IPS DF 4.7 (cell line): ENCODE data around the gene KAT2B.
"Not testable (repeated sequence)": the region's sequence is repeated elsewhere in the genome, so short reads cannot be mapped to it uniquely, and the experiment has no call there.

Source experiments
- DNase-seq: peaks from one replicate; pipeline ENCODE4 v3.0.0-alpha.2; 2013; ENCODE audit warnings: low spot score; ENCODE audit errors: extremely low read depth

The KAT2B gene

GRCh38 chr3:20041197-20041780, 1.0 kb downstream of the KAT2B start:
- no peak for DNase-seq

DNA sequence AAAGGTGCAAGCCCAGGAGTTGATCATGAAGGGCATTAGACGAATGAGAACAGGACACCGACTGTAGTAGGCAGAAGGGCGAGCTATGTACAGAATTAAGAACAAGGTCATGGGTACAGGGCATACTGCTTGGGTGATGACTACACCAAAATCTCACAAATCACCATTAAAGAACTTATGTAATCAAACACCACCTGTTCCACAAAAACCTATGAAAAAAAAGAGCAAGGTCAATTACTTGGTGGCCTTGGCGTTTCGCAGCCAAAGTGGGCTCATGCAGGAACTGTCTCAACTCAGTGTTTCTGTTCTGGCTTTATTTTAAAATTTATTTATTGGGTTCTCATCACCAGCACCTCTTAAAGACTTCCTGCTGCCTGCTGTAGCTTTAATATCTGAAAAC, 2.1 kb downstream of the KAT2B start:
- no peak for DNase-seq

- DNase-seq = no peak
Observed at GRCh38 chr3:20043396-20043795, 3.1 kb downstream of the KAT2B start.

DNA sequence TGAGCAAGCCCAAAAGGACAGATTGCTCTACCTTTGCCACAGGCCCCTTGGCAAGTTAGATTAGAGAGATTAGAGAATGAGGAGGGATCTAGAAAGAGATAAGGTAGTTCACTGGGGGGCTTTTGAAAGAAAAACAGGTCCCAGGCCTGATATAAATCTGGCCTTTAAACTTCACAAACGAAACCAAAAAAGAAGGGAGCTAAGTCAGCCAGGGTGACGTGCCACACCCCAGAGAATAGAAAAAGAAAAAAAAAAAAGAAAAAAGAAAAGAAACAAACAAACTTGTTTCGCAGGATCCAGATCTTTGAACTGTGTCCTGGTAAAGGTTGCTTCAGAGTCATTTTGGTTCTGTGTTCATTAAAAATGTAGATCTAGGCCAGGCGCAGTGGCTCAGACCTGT, 3.6 kb downstream of the KAT2B start:
- no peak for DNase-seq

GRCh38 chr3:20045141-20045540, 4.9 kb downstream of the KAT2B start:
- not testable (repeated sequence) for DNase-seq

GRCh38 chr3:20046556-20046955, 6.3 kb downstream of the KAT2B start:
- no peak for DNase-seq

- DNase-seq = no peak
Observed at GRCh38 chr3:20047341-20047779, 7.1 kb downstream of the KAT2B start.

- no peak for DNase-seq
Observed at GRCh38 chr3:20047976-20048883, 8.0 kb downstream of the KAT2B start.

DNA sequence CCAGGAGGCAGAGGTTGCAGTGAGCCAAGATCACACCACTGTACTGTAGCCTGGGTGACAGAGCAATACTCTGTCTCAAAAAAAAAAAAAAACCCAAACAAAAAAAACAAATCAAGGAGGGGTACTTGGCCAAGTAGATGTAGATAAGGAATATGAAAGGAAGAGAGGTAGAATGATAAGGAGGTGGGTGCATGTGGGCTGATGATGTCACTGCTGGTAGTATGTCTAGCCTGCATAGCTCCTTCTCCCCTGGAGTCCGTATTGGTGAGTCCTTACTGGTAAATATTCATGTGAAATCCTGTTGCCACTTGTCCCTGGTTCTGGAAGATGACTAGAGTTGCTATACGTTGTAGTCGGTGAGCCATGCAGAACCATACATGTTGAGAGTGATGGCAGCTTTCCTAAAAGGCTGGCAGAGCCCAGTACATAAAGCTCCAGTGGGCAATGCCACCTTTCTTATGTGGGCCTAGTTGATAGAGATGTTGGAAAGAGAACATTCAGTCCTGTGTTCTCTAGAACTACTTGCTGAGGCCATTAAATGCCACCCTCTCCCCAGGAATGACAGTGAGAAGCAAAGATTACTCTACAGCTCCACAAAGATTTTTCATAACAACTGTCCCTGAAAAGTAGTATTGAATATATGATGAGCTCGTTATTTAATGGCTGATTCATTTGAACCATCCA, 11.0 kb downstream of the KAT2B start:
- DNase-seq = no peak

DNA sequence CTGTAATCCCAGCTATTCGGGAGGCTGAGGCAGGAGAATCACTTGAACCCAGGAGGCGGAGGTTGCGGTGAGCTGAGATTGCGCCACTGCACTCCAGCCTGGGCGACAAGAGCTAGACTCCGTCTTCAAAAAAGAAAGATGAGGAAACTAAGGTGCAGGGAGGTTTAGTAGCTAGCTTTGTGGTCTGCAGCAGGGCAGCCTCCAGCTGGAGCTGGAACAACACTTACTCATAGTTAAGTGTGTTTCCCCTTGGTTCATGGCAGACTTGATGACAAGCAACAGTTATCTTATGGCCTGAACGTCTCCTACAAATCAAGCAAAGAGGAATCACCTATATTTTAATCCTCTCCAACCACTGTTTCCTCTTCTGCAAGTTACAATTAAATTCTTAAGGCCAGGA, 12.6 kb downstream of the KAT2B start:
- no peak for DNase-seq

DNA sequence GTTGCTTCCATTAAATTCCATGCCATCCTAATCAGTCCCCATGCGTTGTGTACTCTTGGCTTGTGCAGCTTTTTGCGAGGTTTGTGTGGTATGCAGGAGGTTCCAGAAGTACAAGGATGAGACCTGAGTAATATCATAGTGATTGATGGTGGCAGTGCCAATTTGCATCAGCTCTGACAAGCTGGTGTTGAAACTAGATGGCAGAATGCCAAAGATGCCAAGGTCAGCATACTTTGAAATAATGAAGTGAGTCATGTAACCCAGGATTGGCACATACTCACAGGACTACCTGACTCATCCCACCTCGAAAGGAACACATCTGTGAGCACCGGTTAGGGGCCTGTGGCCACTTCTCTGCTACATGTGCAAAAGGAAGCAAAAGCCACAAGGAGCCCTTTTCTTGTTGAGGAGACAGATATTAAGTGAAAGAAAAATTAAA, 14.3 kb downstream of the KAT2B start:
- DNase-seq = no peak

DNA sequence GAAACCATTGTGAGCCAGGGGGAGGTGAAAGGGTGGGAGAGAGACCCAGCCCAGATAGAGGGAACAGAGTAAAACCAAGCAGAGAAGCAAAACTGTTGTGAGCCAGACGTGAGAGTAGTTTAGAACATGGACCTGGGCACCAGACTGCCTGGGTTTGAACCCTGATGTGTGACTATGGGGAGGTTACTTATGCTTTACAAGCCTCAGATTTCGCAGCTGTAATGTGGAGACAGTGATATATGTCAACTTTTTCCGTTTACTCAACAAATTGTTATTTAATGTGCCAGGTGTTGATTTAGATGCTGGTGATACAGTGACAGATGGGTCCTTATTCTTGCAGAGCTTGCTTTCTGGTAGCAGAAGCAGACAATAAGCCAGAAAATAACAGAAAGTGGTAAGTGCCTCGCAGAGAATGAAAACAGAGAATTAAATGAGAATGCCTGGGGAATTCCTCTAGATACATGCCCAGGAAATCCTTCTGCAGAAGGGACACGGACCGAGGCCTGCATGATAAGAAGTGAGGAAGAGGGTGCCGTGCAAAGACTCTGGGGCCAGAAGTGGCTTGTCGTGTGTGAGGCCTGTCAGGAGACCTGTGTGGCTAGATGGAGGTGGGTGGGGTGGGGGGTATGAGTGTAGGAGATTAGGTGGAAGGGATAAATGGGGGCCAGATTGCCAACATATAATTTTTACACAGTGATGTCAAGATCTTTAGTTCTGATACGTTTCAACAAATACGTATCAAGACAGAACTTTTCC, 15.0 kb downstream of the KAT2B start:
- no peak for DNase-seq

GRCh38 chr3:20055842-20056241, 15.6 kb downstream of the KAT2B start:
- no peak for DNase-seq

- no peak for DNase-seq
Observed at GRCh38 chr3:20056725-20057611, 16.7 kb downstream of the KAT2B start.

DNA sequence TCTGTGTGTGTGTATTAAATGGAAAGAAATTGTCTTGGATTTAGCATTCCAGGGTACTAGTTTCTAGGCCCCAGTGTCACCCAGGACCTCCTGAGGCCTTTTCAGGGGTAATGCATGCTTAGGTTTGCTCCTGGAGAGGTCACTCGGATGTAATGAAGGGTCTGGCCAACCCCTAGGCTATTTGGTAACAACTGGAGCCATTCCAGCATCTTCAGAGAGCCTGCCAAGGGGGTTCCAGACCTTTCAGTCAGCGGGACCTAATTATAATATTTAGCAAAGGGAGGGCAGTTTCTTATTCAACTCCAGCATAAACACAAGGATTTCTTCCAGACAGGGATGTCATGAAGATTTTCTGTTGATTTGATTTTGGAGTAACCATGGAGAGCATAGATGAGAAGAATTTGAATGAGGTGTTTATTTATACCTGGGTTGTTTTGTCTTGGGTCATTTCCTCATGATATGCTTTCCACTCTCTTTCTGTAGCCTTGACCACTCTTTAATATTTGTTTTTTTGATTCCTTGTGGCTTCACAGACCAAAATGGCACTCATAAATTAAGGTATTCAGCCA, 17.4 kb downstream of the KAT2B start:
- DNase-seq = no peak

- DNase-seq = no peak
Observed at GRCh38 chr3:20059929-20060328, 19.7 kb downstream of the KAT2B start.

- no peak for DNase-seq
Observed at GRCh38 chr3:20060974-20061685, 20.9 kb downstream of the KAT2B start.

DNA sequence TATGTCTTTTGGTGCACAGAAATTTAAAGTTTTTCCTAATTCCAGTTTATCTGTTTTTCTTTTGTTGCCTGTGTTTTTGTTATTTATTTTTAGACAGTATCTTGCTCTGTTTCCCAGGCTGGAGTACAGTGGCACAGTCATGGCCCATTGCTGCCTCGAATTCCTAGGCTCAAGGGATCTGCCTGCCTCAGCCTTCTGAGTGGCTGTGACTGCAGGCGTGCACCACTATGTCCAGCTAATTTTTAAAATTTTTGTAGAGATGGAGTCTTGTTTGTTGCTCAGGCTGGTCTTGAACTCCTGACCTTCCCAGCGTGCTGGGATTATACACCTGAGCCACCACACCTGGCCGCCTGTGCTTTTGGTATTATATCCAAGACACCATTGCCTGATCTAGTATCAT, 22.8 kb downstream of the KAT2B start:
- DNase-seq = no peak

GRCh38 chr3:20064387-20064786, 24.1 kb downstream of the KAT2B start:
- no peak for DNase-seq
